Measurements from ENCODE around the gene IGF2BP2.

DNA sequence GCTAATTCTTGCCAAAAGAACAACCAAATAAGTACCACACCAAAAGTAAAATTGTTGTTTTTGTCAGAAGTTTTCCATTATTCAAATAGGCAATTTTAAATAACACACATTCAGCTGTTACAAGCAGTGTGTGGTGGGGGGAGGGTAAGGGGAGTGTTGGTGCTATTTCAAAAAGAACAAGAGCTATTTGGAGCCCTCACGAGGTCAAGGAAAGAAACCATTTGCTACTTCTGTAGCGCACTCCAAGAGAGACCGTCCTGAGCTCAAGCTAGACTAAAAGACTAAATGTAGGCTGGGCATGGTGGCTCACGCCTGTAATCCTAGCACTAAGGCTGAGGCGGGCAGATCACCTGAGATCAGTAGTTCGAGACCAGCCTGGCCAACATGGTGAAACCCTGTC is 21.2 kb upstream of the IGF2BP2 start:
- TF ChIP-seq POLR2A (IDR thresholded peaks at IDR 0.05): no peak
- TF ChIP-seq, protein P1, sequence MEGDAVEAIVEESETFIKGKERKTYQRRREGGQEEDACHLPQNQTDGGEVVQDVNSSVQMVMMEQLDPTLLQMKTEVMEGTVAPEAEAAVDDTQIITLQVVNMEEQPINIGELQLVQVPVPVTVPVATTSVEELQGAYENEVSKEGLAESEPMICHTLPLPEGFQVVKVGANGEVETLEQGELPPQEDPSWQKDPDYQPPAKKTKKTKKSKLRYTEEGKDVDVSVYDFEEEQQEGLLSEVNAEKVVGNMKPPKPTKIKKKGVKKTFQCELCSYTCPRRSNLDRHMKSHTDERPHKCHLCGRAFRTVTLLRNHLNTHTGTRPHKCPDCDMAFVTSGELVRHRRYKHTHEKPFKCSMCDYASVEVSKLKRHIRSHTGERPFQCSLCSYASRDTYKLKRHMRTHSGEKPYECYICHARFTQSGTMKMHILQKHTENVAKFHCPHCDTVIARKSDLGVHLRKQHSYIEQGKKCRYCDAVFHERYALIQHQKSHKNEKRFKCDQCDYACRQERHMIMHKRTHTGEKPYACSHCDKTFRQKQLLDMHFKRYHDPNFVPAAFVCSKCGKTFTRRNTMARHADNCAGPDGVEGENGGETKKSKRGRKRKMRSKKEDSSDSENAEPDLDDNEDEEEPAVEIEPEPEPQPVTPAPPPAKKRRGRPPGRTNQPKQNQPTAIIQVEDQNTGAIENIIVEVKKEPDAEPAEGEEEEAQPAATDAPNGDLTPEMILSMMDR (IDR thresholded peaks at IDR 0.05): no peak

All from testis (tissue), 2 donors.